GM20431 (cell line): ENCODE results near the gene SLC16A3.

ENCODE experiments used
- in situ Hi-C: fragments of 300-500 bp; cut with MseI, MboI; formaldehyde crosslinking; loops from one replicate; pipeline ENCODE4 v1.15.0; 2020; ENCODE audit warnings: low sequenced_read_pairs; ENCODE audit not compliant: unreplicated experiment

Gene SLC16A3

GRCh38 chr17:82234211-82235055 lies 5.6 kb downstream of the SLC16A3 start:
- in situ Hi-C loops, result no loop called here

- in situ Hi-C loops, result no loop called here
Observed at GRCh38 chr17:82235056-82235774, 6.4 kb downstream of the SLC16A3 start.

- in situ Hi-C loops, result no loop called here
Observed at GRCh38 chr17:82235775-82236141, 6.9 kb downstream of the SLC16A3 start.

- in situ Hi-C loops, result no loop called here
Observed at GRCh38 chr17:82236142-82236971, 7.5 kb downstream of the SLC16A3 start.

GRCh38 chr17:82237083-82237745 lies 8.4 kb downstream of the SLC16A3 start:
- in situ Hi-C loops, result no loop called here

GRCh38 chr17:82237746-82238471 lies 9.1 kb downstream of the SLC16A3 start:
- in situ Hi-C loops, result no loop called here

GRCh38 chr17:82238472-82239201 lies 9.8 kb downstream of the SLC16A3 start:
- in situ Hi-C loops, result no loop called here

GRCh38 chr17:82239401-82239925 lies 10.6 kb downstream of the SLC16A3 start:
- in situ Hi-C loops, result no loop called here

GRCh38 chr17:82239926-82240505 lies 11.2 kb downstream of the SLC16A3 start:
- in situ Hi-C loops, result no loop called here

- in situ Hi-C loops, result no loop called here
Observed at GRCh38 chr17:82240506-82241182, 11.8 kb downstream of the SLC16A3 start.

- in situ Hi-C loops, result no loop called here
Observed at GRCh38 chr17:82241183-82241925, 12.5 kb downstream of the SLC16A3 start.

- in situ Hi-C loops, result no loop called here
Observed at GRCh38 chr17:82241926-82242697, 13.3 kb downstream of the SLC16A3 start.

GRCh38 chr17:82242698-82242976 lies 13.8 kb downstream of the SLC16A3 start:
- in situ Hi-C loops, result no loop called here

GRCh38 chr17:82242977-82243647 lies 14.3 kb downstream of the SLC16A3 start:
- in situ Hi-C loops, result no loop called here

- in situ Hi-C loops, result no loop called here
Observed at GRCh38 chr17:82243648-82244412, 15.0 kb downstream of the SLC16A3 start.
